GM21447 (cell line): ENCODE data around the gene STK17B.

Experiments used
- ATAC-seq: cut with Tn5 transposase; IDR thresholded peaks from one replicate; pipeline ENCODE4 v1.9.1; 2021; ENCODE audit not compliant: unreplicated experiment

The STK17B gene

GRCh38 chr2:196160101-196160500 is 11.3 kb downstream of the STK17B start:
- ATAC-seq = peak; percentile 79

- ATAC-seq = no peak
Measured at GRCh38 chr2:196159221-196159892, 12.0 kb downstream of the STK17B start.

DNA sequence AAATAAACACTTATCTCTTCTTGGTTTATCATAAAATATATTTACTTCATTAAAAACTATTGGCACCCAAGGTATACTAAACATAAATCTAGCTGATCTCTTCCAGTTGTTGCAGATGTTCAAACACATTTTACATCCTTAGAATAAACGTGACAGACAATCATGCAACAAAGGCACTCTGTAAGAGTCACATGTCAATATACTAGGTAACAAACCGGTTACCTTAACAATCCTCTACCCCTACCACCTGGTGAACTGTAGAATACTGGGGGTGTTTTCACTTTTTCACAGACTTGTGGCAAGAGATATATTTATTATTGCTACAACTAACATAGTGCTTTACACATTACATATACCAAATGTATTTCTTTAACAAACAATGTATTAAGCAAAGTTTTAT is 15.8 kb downstream of the STK17B start:
- no peak for ATAC-seq

DNA sequence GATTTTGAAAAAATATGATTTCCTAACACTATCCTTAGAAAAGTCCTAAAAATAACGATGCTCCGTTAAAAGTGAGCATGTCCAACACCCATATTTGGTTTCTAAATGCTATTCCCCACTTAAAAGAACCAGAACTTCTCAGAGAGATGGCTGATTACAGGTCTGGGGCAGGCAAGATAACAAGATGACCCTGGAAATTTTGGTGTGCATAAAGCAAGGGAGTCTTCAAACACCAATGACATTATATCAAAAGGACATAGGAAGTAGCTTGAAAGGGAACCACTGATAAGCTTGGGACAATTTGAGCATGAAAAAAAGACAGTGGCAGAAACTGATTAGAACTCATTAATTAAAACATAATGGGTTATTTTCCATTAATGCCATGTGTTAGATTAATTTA is 17.9 kb downstream of the STK17B start:
- ATAC-seq = no peak

- ATAC-seq = peak; percentile 66
Measured at GRCh38 chr2:196149948-196150347, 21.4 kb downstream of the STK17B start.

GRCh38 chr2:196148736-196149135 is 22.6 kb downstream of the STK17B start:
- no peak for ATAC-seq

- ATAC-seq = no peak
Measured at GRCh38 chr2:196145256-196145655, 26.1 kb downstream of the STK17B start.

DNA sequence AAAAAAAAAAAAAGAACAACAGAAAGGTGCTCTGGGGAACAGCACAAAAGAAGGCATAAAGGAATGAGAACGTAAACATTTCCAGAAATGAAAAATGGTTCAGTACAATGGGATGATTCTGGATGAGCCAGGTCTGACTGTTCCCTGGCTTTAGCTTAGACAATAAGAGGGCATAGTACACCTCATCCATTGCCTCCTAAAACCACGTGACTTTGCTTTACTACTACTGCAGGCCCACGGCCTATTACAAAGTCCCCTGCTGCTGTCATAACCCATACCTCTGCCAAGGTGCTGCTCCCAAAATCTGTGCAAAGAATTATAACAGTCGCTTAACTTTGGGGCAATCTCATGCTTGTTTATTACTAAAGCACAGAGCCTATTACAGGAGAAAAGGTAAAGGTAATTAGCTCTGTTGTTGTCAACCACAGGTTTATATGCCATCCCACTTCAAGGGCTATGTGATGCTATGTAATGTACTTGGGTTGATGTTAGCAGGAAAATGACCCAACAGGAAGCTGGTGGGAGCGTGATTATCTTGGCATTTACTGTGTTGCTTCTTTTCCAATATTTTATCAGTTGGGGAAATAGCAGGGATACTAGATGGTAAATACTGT is 26.8 kb downstream of the STK17B start:
- no peak for ATAC-seq

DNA sequence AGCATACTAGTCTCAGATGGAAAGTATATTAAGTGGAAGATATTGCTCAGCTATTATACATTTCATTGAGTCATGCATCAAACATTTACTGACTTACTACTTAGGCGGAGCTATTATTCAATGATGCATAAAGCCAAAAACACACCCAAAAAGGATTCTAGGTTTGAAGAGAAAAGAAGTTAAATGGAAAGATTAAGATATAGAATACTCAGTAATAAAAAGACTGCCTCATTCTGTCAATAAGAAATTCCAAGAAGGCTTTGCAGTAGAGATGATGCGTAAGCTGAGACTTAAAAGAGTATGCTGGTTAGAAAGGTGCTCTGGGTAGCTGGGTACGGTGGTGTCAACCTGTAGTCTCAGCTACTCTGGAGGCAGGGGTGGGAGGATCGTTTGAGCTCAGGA is 27.6 kb downstream of the STK17B start:
- no peak for ATAC-seq

GRCh38 chr2:196142825-196143224 is 28.6 kb downstream of the STK17B start:
- ATAC-seq = no peak

DNA sequence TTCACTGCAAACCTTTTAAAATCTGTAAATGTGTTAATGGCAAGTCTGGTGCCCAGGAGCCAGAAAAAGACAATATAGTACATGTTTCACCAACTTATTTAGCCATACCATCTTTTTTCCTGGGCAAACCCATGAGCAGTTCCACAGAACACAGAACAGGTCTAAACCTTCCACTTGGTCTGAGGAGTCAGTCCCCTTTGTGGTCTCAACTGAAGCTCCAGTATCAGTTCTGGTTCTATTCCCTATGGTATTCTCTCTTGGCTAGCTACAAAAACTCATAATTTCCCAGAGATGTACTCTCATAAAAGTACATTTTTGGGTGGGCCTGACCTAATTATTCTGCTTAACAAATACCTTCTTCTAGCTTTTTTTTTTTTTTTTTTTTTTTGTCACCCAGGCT is 31.2 kb downstream of the STK17B start:
- ATAC-seq = no peak

GRCh38 chr2:196137271-196137670 is 34.1 kb downstream of the STK17B start:
- no peak for ATAC-seq

DNA sequence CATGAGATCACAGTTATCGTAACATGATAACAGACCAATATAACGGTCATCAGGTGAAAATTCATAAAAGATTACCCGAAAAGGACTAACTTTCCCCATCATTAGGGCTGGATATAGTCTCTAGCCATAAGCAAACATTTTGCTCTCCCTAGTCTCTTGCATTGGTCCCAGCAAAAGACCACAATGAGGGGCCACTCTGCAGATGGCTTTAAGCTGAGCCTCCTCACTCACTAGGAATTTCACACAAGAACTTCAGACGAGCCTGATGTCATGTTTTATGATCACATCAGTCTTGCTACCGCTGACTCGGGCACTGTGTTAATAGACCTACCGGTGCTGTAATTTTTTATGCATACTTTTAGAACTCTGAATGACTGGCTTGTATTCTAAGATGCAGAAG is 35.2 kb downstream of the STK17B start:
- no peak for ATAC-seq

DNA sequence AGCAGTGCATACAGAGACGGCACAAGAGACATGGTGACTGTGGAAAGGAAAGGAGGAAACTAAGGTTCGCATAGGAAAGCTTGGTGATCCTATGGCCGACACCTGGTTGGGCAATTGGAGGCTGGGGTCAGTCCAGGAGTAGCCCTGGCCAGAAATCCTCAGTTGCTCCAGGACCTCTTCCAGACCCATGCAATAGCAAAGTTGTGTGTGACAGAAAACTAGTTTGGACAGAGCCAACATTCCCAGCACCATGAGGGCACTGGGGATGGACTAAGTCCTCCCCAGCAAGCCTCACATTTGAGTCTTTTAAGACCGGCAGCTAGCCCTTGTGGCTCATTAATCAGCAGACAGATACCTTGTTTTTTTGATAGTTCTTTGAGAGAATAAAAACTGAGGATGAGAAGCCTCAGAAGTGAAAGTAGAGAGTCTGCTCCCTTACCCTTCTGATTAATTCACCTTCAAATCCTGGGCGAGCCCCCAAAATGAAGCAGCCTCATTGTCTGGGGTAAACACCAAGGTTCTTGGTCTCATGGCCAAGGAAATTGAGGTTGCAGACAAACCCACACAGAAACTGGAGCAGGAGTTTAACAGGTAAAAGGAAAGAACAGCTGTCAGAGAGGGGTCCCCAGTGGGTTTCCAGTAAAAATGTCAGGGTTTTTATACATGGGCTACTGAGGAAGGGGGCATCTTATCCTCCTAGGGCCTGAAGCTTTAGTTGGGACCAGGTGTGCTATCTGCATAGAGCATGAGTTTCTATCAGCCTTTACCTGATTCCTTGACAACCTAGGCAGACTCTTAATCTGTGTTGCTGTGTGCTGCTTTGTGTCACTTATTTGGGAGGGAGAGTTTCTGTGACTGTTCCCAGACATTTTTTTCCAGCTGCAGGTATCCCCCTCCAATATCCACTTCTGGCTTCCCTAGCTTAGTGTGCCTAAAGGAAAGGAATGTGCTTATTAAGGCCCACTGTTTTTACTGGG is 39.1 kb downstream of the STK17B start:
- ATAC-seq = no peak

GRCh38 chr2:196131384-196131937 is 39.9 kb downstream of the STK17B start:
- no peak for ATAC-seq

DNA sequence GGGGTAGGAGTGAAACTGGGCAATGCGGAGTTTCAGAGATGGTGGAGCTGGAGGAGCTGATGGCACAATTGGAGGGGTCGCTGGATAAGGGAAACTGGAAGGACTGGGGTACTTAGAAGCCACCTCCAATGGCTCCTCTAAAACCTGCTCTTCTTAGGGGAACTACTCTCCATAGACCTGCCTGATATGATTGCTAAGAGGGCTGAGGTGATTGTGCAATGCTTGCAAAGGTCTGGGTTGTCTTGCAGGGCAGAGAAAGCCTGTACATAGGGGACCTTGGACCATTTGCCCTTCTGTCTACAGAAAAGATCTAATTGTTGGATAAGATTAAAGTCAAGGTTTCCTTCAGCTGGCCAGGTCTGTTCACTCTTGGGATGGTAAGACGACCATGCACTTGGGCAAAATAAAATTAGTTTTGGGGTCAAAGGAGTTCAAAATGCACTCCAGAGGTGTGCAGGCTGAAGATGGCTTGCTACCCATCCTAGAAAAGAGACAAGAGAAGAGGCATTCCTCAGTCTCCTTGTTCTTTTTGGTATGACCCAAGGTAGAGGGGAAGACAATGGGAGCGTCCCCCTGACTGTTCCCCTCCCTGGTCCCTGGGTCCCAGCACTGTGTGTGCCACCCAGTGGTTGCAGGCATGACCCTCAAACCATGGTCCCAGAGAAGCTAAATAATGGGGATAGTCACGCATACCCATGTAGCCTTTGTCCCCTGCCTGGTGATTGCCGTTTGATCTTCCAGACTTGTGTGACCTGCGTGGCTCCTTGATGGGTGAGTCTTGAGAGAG is 41.1 kb downstream of the STK17B start:
- no peak for ATAC-seq

- ATAC-seq = no peak
Measured at GRCh38 chr2:196128749-196129148, 42.6 kb downstream of the STK17B start.

DNA sequence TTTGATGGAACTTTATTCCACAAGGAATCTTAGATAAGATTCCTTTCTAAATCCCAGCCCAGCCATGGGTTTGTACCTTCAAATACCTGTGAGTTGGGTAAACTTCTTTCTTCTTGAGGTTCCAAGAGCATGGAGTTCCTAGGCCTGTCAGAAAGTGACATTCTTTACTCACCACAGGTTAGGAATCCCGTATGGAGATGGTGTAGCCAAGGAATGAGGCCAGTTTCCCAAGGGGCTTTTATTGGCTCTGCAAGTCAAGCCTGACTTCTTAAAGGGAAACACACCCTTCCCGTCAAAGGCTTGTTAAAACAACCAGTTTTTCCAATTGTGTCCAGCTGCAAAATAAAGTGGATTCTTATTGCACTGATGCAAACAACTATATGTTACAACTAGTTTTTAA is 45.8 kb downstream of the STK17B start:
- ATAC-seq = no peak

DNA sequence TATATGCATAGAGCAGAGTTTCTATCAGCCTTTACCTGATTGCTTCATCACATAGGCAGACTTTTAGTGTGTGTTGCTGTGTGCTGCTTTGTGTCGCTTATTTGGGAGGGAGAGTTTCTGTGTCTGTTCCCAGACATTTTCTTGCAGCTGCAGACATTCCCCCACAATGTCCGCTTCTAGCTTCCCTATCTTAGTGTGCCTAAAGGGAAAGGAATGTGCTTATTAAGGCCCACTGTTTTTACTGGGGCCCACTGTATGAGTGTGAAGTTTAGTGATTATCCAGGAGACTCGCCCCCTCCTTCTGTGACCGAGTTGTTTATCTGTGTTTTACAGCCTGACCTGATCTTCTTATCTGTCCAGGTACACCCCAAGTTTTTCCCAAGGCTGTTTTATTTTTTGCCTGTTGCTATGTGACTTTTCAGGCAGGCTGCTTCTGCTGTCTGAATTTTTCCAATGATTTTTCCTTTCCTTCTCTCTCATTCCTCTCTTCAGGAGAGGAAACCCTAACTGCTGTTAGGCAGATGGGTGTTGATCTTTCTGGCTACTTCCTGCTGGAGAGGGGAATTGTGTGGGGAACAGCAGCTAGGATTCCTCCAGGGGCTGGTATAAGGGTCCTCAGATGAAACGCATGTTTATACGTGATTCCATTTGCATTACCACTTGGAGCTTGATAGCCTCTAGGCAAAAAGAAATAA is 47.6 kb downstream of the STK17B start:
- ATAC-seq = no peak

DNA sequence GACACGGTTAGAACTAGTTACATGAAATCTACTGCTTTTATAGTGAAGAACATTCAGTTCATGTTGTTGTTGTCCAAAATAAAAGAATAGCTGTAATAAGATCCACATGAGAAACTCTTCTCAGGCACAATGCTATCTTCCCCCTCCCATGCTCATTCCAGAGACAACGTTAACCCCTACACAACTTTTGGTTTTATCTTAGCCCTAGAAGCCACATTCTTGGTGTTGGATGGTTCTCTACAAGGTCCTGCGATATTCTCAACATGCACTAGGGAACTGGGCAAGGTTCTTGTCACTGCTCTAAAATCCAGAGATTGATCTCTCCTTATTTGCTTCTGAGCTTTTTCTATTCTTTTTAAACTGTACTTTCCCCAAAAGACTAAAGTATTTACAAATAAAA is 51.5 kb downstream of the STK17B start:
- no peak for ATAC-seq
